Right lobe of liver (tissue), 4 donors: ENCODE data around the gene PASK.

ENCODE experiments used
- CTCF ChIP-seq, 4 donors: fragments of 200-600 bp in 3 of 4; fragments of 450-650 bp in 1 of 4; IDR thresholded peaks; one replicate each; pipeline versions ENCODE4 v1.5.1 to v1.8.0; 2016 to 2022; ENCODE audit warnings: antibody characterized with exemption in 4 of 4, mild to moderate bottlenecking in 2 of 4
- POLR2A ChIP-seq: fragments of 450-650 bp; IDR thresholded peaks from one replicate; pipeline ENCODE4 v1.6.1; 2017; ENCODE audit warnings: antibody characterized with exemption, mild to moderate bottlenecking
- donor health status: DM: no; HTN: no; CAD: no.
- donor health status: DM: no; HTN: no; CAD: no.
- donor health status: DM: no; HTN: yes; CAD: no.

GRCh38 chr2:241111440-241111805, 37.8 kb downstream of the PASK start:
- TF ChIP-seq CTCF (IDR thresholded peaks at IDR 0.05) (no peak), POLR2A (no peak)
